Measurements from ENCODE around the gene DPH7. TPM values are rescaled to one million over a fixed set of nuclear protein-coding genes. Genes with fewer than 3 reads are reported as not detected.

The DPH7 gene
- total RNA-seq, 5 donors from 2014 or later (not counting 1 experiment from before 2014, with no cell fraction given), result 45.0 to 71.0 (median 66.3) TPM

GRCh38 chr9:137607141-137607857, 28.6 kb upstream of the DPH7 start:
- no peak for ATAC-seq (replicated peaks in 1 of 4)
- peaks cover 31 to 50% (median 40%) of the 10 kb centered on the region in 3 donors for H3K4me1 Mint-ChIP-seq
- CTCF ChIA-PET, result no interaction called here
- H3K9me3 Mint-ChIP-seq, result no peaks in the 10 kb centered on the region
- H3K36me3 Mint-ChIP-seq, result no peaks in the 10 kb centered on the region
- POLR2A ChIA-PET, result no interaction called here
- 86% methylated on average over 17 of the region's 17 CpGs for WGBS (ENCODE audit: insufficient coverage)
- Histone ChIP-seq H3K36me3 (ENCODE audit: control insufficient read depth in 2 of 2, extremely low read depth in 1 of 2, insufficient read depth in 1 of 2, low read length in 1 of 2) (peaks cover 0 to 4% of the 10 kb centered on the region in 2 donors), H3K4me3 (ENCODE audit: control insufficient read depth in 1 of 2, extremely low read depth in 1 of 2, low read length in 1 of 2) (peak overlapping the region; percentile 18 to 51), H3K27ac (ENCODE audit: low read length) (no peak overlapping the region), H3K9me3 (no peaks in the 10 kb centered on the region), H3K4me1 (ENCODE audit: control insufficient read depth in 1 of 2, extremely low read depth in 1 of 2, insufficient read depth in 2 of 2, low read length in 2 of 2) (peaks cover 12 to 49% of the 10 kb centered on the region in 2 experiments), H3K27me3 (replicated peaks in 1 of 2; ENCODE audit: control insufficient read depth in 2 of 2, extremely low read depth in 1 of 2, insufficient read depth in 2 of 2, low read length in 1 of 2) (no peaks in the 10 kb centered on the region)
- peak overlapping the region; percentile 71 to 79 for H3K27ac Mint-ChIP-seq
- peak overlapping the region; percentile 76 to 85 (median 80) for H3K4me3 Mint-ChIP-seq
- H3K27me3 Mint-ChIP-seq, result no peaks in the 10 kb centered on the region
- no peak for DNase-seq

- POLR2A ChIA-PET, result no interaction called here
- H3K4me1 Mint-ChIP-seq, result peaks cover 29 to 44% (median 34%) of the 10 kb centered on the region in 3 donors
- H3K9me3 Mint-ChIP-seq, result no peaks in the 10 kb centered on the region
- no peak overlapping the region for H3K27ac ChIP-seq (ENCODE audit: low read length)
- H3K4me1 ChIP-seq (ENCODE audit: control insufficient read depth in 1 of 2, extremely low read depth in 1 of 2, insufficient read depth in 2 of 2, low read length in 2 of 2), result peaks cover 12 to 43% of the 10 kb centered on the region in 2 experiments
- no peaks in the 10 kb centered on the region for H3K36me3 Mint-ChIP-seq
- no peaks in the 10 kb centered on the region for H3K27me3 ChIP-seq (replicated peaks in 1 of 2; ENCODE audit: control insufficient read depth in 2 of 2, extremely low read depth in 1 of 2, insufficient read depth in 2 of 2, low read length in 1 of 2)
- peak overlapping the region; percentile 71 to 79 for H3K27ac Mint-ChIP-seq
- H3K27me3 Mint-ChIP-seq, result no peaks in the 10 kb centered on the region
- peak overlapping the region; percentile 51 to 80 for H3K4me3 ChIP-seq (ENCODE audit: control insufficient read depth in 1 of 2, extremely low read depth in 1 of 2, low read length in 1 of 2)
- H3K36me3 ChIP-seq (ENCODE audit: control insufficient read depth in 2 of 2, extremely low read depth in 1 of 2, insufficient read depth in 1 of 2, low read length in 1 of 2), result peaks cover 0 to 4% of the 10 kb centered on the region in 2 donors
- WGBS (ENCODE audit: insufficient coverage), result 90% methylated on average over 11 of the region's 13 CpGs
- ATAC-seq (replicated peaks in 1 of 4) (no peak), DNase-seq (no peak)
- CTCF ChIA-PET, result no interaction called here
- no peaks in the 10 kb centered on the region for H3K9me3 ChIP-seq
- H3K4me3 Mint-ChIP-seq, result peak overlapping the region; percentile 76 to 85 (median 80)
These were observed 28.0 kb upstream of the DPH7 start for GRCh38 chr9:137606734-137607138.

GRCh38 chr9:137606005-137606621, 27.4 kb upstream of the DPH7 start:
- no peaks in the 10 kb centered on the region for H3K36me3 Mint-ChIP-seq
- Histone ChIP-seq H3K27ac (ENCODE audit: low read length) (no peak overlapping the region), H3K36me3 (ENCODE audit: control insufficient read depth in 2 of 2, extremely low read depth in 1 of 2, insufficient read depth in 1 of 2, low read length in 1 of 2) (peaks cover 0 to 4% of the 10 kb centered on the region in 2 donors), H3K4me3 (ENCODE audit: control insufficient read depth in 1 of 2, extremely low read depth in 1 of 2, low read length in 1 of 2) (peak overlapping the region; percentile 51 to 80), H3K9me3 (no peaks in the 10 kb centered on the region), H3K27me3 (replicated peaks in 1 of 2; ENCODE audit: control insufficient read depth in 2 of 2, extremely low read depth in 1 of 2, insufficient read depth in 2 of 2, low read length in 1 of 2) (no peaks in the 10 kb centered on the region), H3K4me1 (ENCODE audit: control insufficient read depth in 1 of 2, extremely low read depth in 1 of 2, insufficient read depth in 2 of 2, low read length in 2 of 2) (peaks cover 12 to 37% of the 10 kb centered on the region in 2 experiments)
- ChIA-PET CTCF (interaction anchor here in 1 of 2 donors (1.3 kb wide), 1 partner anchor 16 kb away, joined by 3 read pairs; the partner anchor contains the start of gene ZMYND19), POLR2A (no interaction called here)
- peaks cover 23 to 38% (median 28%) of the 10 kb centered on the region in 3 donors for H3K4me1 Mint-ChIP-seq
- peak in 4 of 35 experiments; percentile 18 to 40 (median 32) for DNase-seq
- peak overlapping the region; percentile 76 to 85 (median 80) for H3K4me3 Mint-ChIP-seq
- no peaks in the 10 kb centered on the region for H3K27me3 Mint-ChIP-seq
- H3K27ac Mint-ChIP-seq, result peak overlapping the region; percentile 71 to 79
- peak in 1 of 4 experiments; percentile 0 for ATAC-seq (replicated peaks in 1 of 4)
- H3K9me3 Mint-ChIP-seq, result no peaks in the 10 kb centered on the region
- 2% methylated on average over 57 of the region's 57 CpGs for WGBS (ENCODE audit: insufficient coverage)

- Histone ChIP-seq H3K27me3 (replicated peaks in 1 of 2; ENCODE audit: control insufficient read depth in 2 of 2, extremely low read depth in 1 of 2, insufficient read depth in 2 of 2, low read length in 1 of 2) (no peaks in the 10 kb centered on the region), H3K4me1 (ENCODE audit: control insufficient read depth in 1 of 2, extremely low read depth in 1 of 2, insufficient read depth in 2 of 2, low read length in 2 of 2) (peaks cover 12 to 32% of the 10 kb centered on the region in 2 experiments), H3K27ac (ENCODE audit: low read length) (no peak within 1 kb of the TSS), H3K9me3 (no peaks in the 10 kb centered on the region), H3K4me3 (ENCODE audit: control insufficient read depth in 1 of 2, extremely low read depth in 1 of 2, low read length in 1 of 2) (peak within 1 kb of the TSS; percentile 51 to 80), H3K36me3 (ENCODE audit: control insufficient read depth in 2 of 2, extremely low read depth in 1 of 2, insufficient read depth in 1 of 2, low read length in 1 of 2) (peaks cover 0 to 4% of the 10 kb centered on the region in 2 donors)
- under 1% methylated on average over 72 of the region's 111 CpGs for WGBS (ENCODE audit: insufficient coverage)
- Mint-ChIP-seq H3K27ac (peak within 1 kb of the TSS; percentile 71 to 79), H3K36me3 (no peaks in the 10 kb centered on the region), H3K4me1 (peaks cover 22 to 36% (median 26%) of the 10 kb centered on the region in 3 donors), H3K9me3 (no peaks in the 10 kb centered on the region), H3K4me3 (peak within 1 kb of the TSS; percentile 76 to 85 (median 80)), H3K27me3 (no peaks in the 10 kb centered on the region)
- peak; percentile 83 to 97 (median 89) for DNase-seq
- CTCF ChIA-PET, result interaction anchor here in 1 of 2 donors (1.3 kb wide), 1 partner anchor 15 kb away, joined by 3 read pairs; the partner anchor contains the start of gene ZMYND19
- ATAC-seq (replicated peaks in 1 of 4), result peak; percentile 85 to 89 (median 86)
- POLR2A ChIA-PET, result no interaction called here
These were observed 26.6 kb upstream of the DPH7 start, which contains the start of gene ARRDC1 for GRCh38 chr9:137605121-137606004. Gene ARRDC1 (plus strand): TSS chr9:137605686. CDS start chr9:137605718, 32 bp downstream.

GRCh38 chr9:137604345-137605086, 25.8 kb upstream of the DPH7 start:
- H3K4me3 ChIP-seq (ENCODE audit: control insufficient read depth in 1 of 2, extremely low read depth in 1 of 2, low read length in 1 of 2), result peak overlapping the region in 1 of 2 donors; percentile 37
- no peaks in the 10 kb centered on the region for H3K9me3 ChIP-seq

More at GRCh38 chr9:137604345-137605086, 25.8 kb upstream of the DPH7 start:
- Mint-ChIP-seq H3K4me3 (peak overlapping the region; percentile 49 to 59 (median 56)), H3K9me3 (no peaks in the 10 kb centered on the region), H3K27ac (no peak overlapping the region), H3K36me3 (no peaks in the 10 kb centered on the region), H3K4me1 (peaks cover 22 to 33% (median 24%) of the 10 kb centered on the region in 3 donors), H3K27me3 (no peaks in the 10 kb centered on the region)
- POLR2A ChIA-PET, result no interaction called here
- ATAC-seq (replicated peaks in 1 of 4) (no peak), DNase-seq (no peak)
- Histone ChIP-seq H3K27me3 (replicated peaks in 1 of 2; ENCODE audit: control insufficient read depth in 2 of 2, extremely low read depth in 1 of 2, insufficient read depth in 2 of 2, low read length in 1 of 2) (no peaks in the 10 kb centered on the region), H3K27ac (ENCODE audit: low read length) (no peak overlapping the region), H3K4me1 (ENCODE audit: control insufficient read depth in 1 of 2, extremely low read depth in 1 of 2, insufficient read depth in 2 of 2, low read length in 2 of 2) (peaks cover 12 to 32% of the 10 kb centered on the region in 2 experiments), H3K36me3 (ENCODE audit: control insufficient read depth in 2 of 2, extremely low read depth in 1 of 2, insufficient read depth in 1 of 2, low read length in 1 of 2) (peaks cover 0 to 1% of the 10 kb centered on the region in 2 donors)
- WGBS (ENCODE audit: insufficient coverage), result 11% methylated on average over 26 of the region's 49 CpGs
- CTCF ChIA-PET, result interaction anchor here in 1 of 2 donors (1.3 kb wide), 1 partner anchor 14 kb away, joined by 3 read pairs; the partner anchor contains the start of gene ZMYND19

Measured in T-cell (primary cell).